ENCODE results near the gene RGS7.
"Not testable (repeated sequence)": the region's sequence is repeated elsewhere in the genome, so short reads cannot be mapped to it uniquely, and the experiment has no call there.

RGS7 gene

GRCh38 chr1:240766831-240767230 is 590.2 kb downstream of the RGS7 start:
- no peak for DNase-seq (ENCODE audit: extremely low read depth, low read depth)
- TF ChIP-seq CTCF (IDR thresholded peaks at IDR 0.05; ENCODE audit: low read depth, low read length, missing control alignments) = no peak
- H3K4me3 ChIP-seq (replicated peaks; ENCODE audit: low read depth, low read length) = no peak overlapping the region

GRCh38 chr1:240765732-240766363 is 591.2 kb downstream of the RGS7 start:
- peak; percentile 22 for DNase-seq (ENCODE audit: extremely low read depth, low read depth)
- no peak overlapping the region for H3K4me3 ChIP-seq (replicated peaks; ENCODE audit: low read depth, low read length)
- no peak for TF ChIP-seq CTCF (IDR thresholded peaks at IDR 0.05; ENCODE audit: low read depth, low read length, missing control alignments)

- H3K4me3 ChIP-seq (replicated peaks; ENCODE audit: low read depth, low read length) = no peak overlapping the region
- TF ChIP-seq CTCF (IDR thresholded peaks at IDR 0.05; ENCODE audit: low read depth, low read length, missing control alignments) = no peak
- DNase-seq (ENCODE audit: extremely low read depth, low read depth) = no peak
Measured at GRCh38 chr1:240763771-240764170, 593.2 kb downstream of the RGS7 start.

- DNase-seq (ENCODE audit: extremely low read depth, low read depth); H3K4me3 ChIP-seq (replicated peaks; ENCODE audit: low read depth, low read length): not testable (repeated sequence)
Measured at GRCh38 chr1:240763095-240763494, 593.9 kb downstream of the RGS7 start.

GRCh38 chr1:240762471-240762987 is 594.5 kb downstream of the RGS7 start:
- not testable (repeated sequence) for H3K4me3 ChIP-seq (replicated peaks; ENCODE audit: low read depth, low read length); DNase-seq (ENCODE audit: extremely low read depth, low read depth)

GRCh38 chr1:240758777-240759176 is 598.2 kb downstream of the RGS7 start:
- not testable (repeated sequence) for DNase-seq (ENCODE audit: extremely low read depth, low read depth); H3K4me3 ChIP-seq (replicated peaks; ENCODE audit: low read depth, low read length)

- no peak for TF ChIP-seq CTCF (IDR thresholded peaks at IDR 0.05; ENCODE audit: low read depth, low read length, missing control alignments)
- DNase-seq (ENCODE audit: extremely low read depth, low read depth) = no peak
- H3K4me3 ChIP-seq (replicated peaks; ENCODE audit: low read depth, low read length) = no peak overlapping the region
Measured at GRCh38 chr1:240758296-240758695, 598.7 kb downstream of the RGS7 start.

GRCh38 chr1:240747907-240748306 is 609.1 kb downstream of the RGS7 start:
- TF ChIP-seq CTCF (IDR thresholded peaks at IDR 0.05; ENCODE audit: low read depth, low read length, missing control alignments) = no peak
- DNase-seq (ENCODE audit: extremely low read depth, low read depth) = no peak
- no peak overlapping the region for H3K4me3 ChIP-seq (replicated peaks; ENCODE audit: low read depth, low read length)

Measured in HFF-Myc (cell line).